PC-9 (cell line): ENCODE results near the gene SPP2. TPM values are rescaled to one million over a fixed set of nuclear protein-coding genes. Genes with fewer than 3 reads are reported as not detected.

Source experiments
- BruUV-seq: library from RNA; stranded (reverse); fragments of 400-500 nt; replicated peaks from 2 replicates; lab custom pipeline; 2021; lab: Mats Ljungman, UMichigan
- CTCF ChIA-PET: fragments of 300-600 bp; sonication (Branson Sonifier 250); formaldehyde crosslinking; loops from one replicate; lab custom pipeline; 2022; ENCODE audit warnings: antibody characterized with exemption; lab: Charles Lee
- POLR2A ChIA-PET: fragments of 300-600 bp; sonication (Branson Sonifier 250); formaldehyde crosslinking; loops from one replicate; lab custom pipeline; 2022; ENCODE audit warnings: antibody characterized with exemption; ENCODE audit not compliant: unreplicated experiment; lab: Charles Lee
- DNase-seq, 2 experiments: peaks; one replicate each; pipeline versions ENCODE4 v3.0.0 to v3.0.0-alpha.2; 2015 to 2022; ENCODE audit warnings: mixed read lengths in 1 of 2
- H2AFZ ChIP-seq: fragments of 200-600 bp; sonication (generic); 2 replicates; pipeline ENCODE4 v1.8.1; 2017; ENCODE audit warnings: antibody characterized with exemption
- H3F3A ChIP-seq: fragments of 200-600 bp; sonication (generic); 2 replicates; pipeline ENCODE4 v1.8.1; 2017; ENCODE audit warnings: antibody characterized with exemption, mild to moderate bottlenecking, low read depth; ENCODE audit not compliant: insufficient read depth
- H3K27ac ChIP-seq: fragments of 200-600 bp; sonication (generic); 2 replicates; pipeline ENCODE4 v1.6.1; 2016; ENCODE audit warnings: mixed run types
- H3K27me3 ChIP-seq: fragments of 200-600 bp; sonication (generic); 2 replicates; pipeline ENCODE4 v1.6.1; 2016; ENCODE audit warnings: low read depth, mixed run types; ENCODE audit not compliant: insufficient read depth
- H3K36me3 ChIP-seq: fragments of 200-600 bp; sonication (generic); 2 replicates; pipeline ENCODE4 v1.6.1; 2016; ENCODE audit warnings: low read depth, mixed run types
- H3K4me1 ChIP-seq: fragments of 200-600 bp; sonication (generic); replicated peaks from 2 replicates; pipeline ENCODE4 v1.6.1; 2016; ENCODE audit warnings: mixed run types; ENCODE audit not compliant: insufficient read depth
- H3K4me2 ChIP-seq: fragments of 200-600 bp; sonication (generic); 2 replicates; pipeline ENCODE4 v1.6.1; 2017; ENCODE audit warnings: mixed run types
- H3K4me3 ChIP-seq: fragments of 200-600 bp; sonication (generic); 2 replicates; pipeline ENCODE4 v1.6.1; 2016; ENCODE audit warnings: mixed run types
- H3K79me2 ChIP-seq: fragments of 200-600 bp; sonication (generic); 2 replicates; pipeline ENCODE4 v1.6.1; 2017; ENCODE audit warnings: low read depth, mixed run types
- H3K9me2 ChIP-seq: fragments of 200-600 bp; sonication (generic); 2 replicates; pipeline ENCODE4 v1.8.1; 2017; ENCODE audit warnings: mild to moderate bottlenecking; ENCODE audit not compliant: insufficient read depth
- H3K9me3 ChIP-seq: fragments of 200-600 bp; sonication (generic); 2 replicates; pipeline ENCODE4 v1.8.1; 2016; ENCODE audit warnings: low read depth; ENCODE audit not compliant: insufficient read depth
- H4K20me1 ChIP-seq: fragments of 200-600 bp; sonication (generic); 2 replicates; pipeline ENCODE4 v1.8.1; 2017; ENCODE audit not compliant: insufficient read depth
- CTCF ChIP-seq: fragments of 200-600 bp; sonication (generic); conservative IDR thresholded peaks from 2 replicates; pipeline ENCODE4 v1.6.1; 2017; ENCODE audit warnings: mixed run types, antibody characterized with exemption, mild to moderate bottlenecking, moderate library complexity
- EZH2 ChIP-seq: fragments of 200-600 bp; sonication (generic); IDR thresholded peaks from 2 replicates; pipeline ENCODE4 v1.8.0; 2017; ENCODE audit warnings: antibody characterized with exemption, low read depth
- intact Hi-C: fragments of 100-400 bp; cut with micrococcal nuclease; formaldehyde crosslinking; loops from one replicate; pipeline ENCODE4 v1.10.0; 2022; ENCODE audit not compliant: unreplicated experiment
- total RNA-seq: library from RNA; stranded (reverse); gene quantifications from 2 replicates; pipeline ENCODE4 v1.2.3, GENCODE V29; 2021

SPP2 gene
- total RNA-seq, 1 experiment from 2014 or later: not detected

GRCh38 chr2:234102112-234102511 is 51.6 kb downstream of the SPP2 start:
- ChIA-PET CTCF (interaction anchor here (0.5 to 2.4 kb wide), 2 partner anchors 11 to 320 kb away, joined by 4 to 6 read pairs; no protein-coding TSS in a partner anchor), POLR2A (no interaction called here)
- no peak overlapping the region for H3K27ac ChIP-seq
- H3K4me3 ChIP-seq: no peak overlapping the region
- H3K4me2 ChIP-seq: peak overlapping the region; percentile 22; the same call in 1 of the 2 replicates
- TF ChIP-seq EZH2: no peak
- peak; percentile 31; the same call in 1 of the 2 replicates for TF ChIP-seq CTCF
- no peaks in the 10 kb centered on the region for H3K79me2 ChIP-seq
- peak; percentile 38 to 67 for DNase-seq
- BruUV-seq: no TSS peak
- no peak overlapping the region for H2AFZ ChIP-seq
- no peaks in the 10 kb centered on the region for H3K27me3 ChIP-seq
- H3K36me3 ChIP-seq: no peaks in the 10 kb centered on the region
- H3K9me2 ChIP-seq: no peaks in the 10 kb centered on the region
- intact Hi-C loops: loop anchor here (1.0 to 5.0 kb wide), 2 partner anchors 100 to 125 kb away; no protein-coding TSS in a partner anchor
- no peaks in the 10 kb centered on the region for H4K20me1 ChIP-seq
- H3F3A ChIP-seq: no peaks in the 10 kb centered on the region
- H3K4me1 ChIP-seq: peaks cover 10% of the 10 kb centered on the region
- H3K9me3 ChIP-seq: no peaks in the 10 kb centered on the region

GRCh38 chr2:234107861-234108260 is 57.4 kb downstream of the SPP2 start:
- Histone ChIP-seq H4K20me1 (no peaks in the 10 kb centered on the region), H3K9me2 (no peaks in the 10 kb centered on the region), H3K4me1 (peaks cover 17% of the 10 kb centered on the region), H3K36me3 (no peaks in the 10 kb centered on the region), H3K4me3 (no peak overlapping the region), H3K9me3 (no peaks in the 10 kb centered on the region), H3K4me2 (no peak overlapping the region), H3K79me2 (no peaks in the 10 kb centered on the region), H3K27me3 (no peaks in the 10 kb centered on the region), H3F3A (no peaks in the 10 kb centered on the region), H3K27ac (no peak overlapping the region), H2AFZ (no peak overlapping the region)
- CTCF ChIA-PET: no interaction called here
- intact Hi-C loops: no loop called here
- POLR2A ChIA-PET: no interaction called here
- no TSS peak for BruUV-seq
- TF ChIP-seq CTCF (no peak), EZH2 (no peak)
- DNase-seq: no peak

DNA sequence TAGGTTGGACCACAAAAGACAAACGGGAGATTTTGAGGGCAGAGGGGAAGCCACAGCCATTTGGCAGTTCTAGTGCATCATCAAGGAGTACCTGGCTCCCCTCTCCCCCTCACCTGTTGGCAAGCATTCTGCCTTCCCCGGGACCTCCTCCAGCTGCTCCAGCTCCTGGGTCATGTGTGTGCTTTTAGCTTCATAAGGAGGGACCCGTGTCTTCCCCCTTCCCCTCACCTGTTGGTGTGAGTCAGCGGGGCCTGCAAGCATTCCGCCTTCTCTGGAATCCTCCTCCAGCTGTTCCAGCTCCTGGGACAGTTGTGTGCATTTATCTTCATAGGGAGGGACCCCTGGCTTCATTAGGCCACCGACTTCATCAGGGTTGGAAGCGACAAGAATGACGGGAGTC is 58.8 kb downstream of the SPP2 start:
- intact Hi-C loops: no loop called here
- Histone ChIP-seq H4K20me1 (no peaks in the 10 kb centered on the region), H3K27me3 (no peaks in the 10 kb centered on the region), H3K4me1 (peaks cover 17% of the 10 kb centered on the region), H3F3A (no peaks in the 10 kb centered on the region), H3K27ac (no peak overlapping the region), H3K4me3 (no peak overlapping the region), H3K4me2 (no peak overlapping the region), H3K9me3 (no peaks in the 10 kb centered on the region), H3K79me2 (no peaks in the 10 kb centered on the region), H3K9me2 (no peaks in the 10 kb centered on the region), H2AFZ (no peak overlapping the region), H3K36me3 (no peaks in the 10 kb centered on the region)
- POLR2A ChIA-PET: interaction anchor here (0.6 kb wide), 1 partner anchor 88 kb away, joined by 4 read pairs; no protein-coding TSS in a partner anchor
- no TSS peak for BruUV-seq
- no peak for DNase-seq
- TF ChIP-seq EZH2 (no peak), CTCF (no peak)
- CTCF ChIA-PET: interaction anchor here (0.5 kb wide), 1 partner anchor 349 kb away, joined by 5 read pairs; no protein-coding TSS in a partner anchor
